GM12874 (cell line): ENCODE measurements around the gene HIVEP1.

Experiments used
- TF ChIP-seq, protein P1 (sequence below): IDR thresholded peaks from 2 replicates; pipeline ENCODE4 v1.5.1; 2011; ENCODE audit warnings: low read depth, mild to moderate bottlenecking, control low read depth, low read length, moderate library complexity; ENCODE audit not compliant: insufficient read depth

HIVEP1 gene

DNA sequence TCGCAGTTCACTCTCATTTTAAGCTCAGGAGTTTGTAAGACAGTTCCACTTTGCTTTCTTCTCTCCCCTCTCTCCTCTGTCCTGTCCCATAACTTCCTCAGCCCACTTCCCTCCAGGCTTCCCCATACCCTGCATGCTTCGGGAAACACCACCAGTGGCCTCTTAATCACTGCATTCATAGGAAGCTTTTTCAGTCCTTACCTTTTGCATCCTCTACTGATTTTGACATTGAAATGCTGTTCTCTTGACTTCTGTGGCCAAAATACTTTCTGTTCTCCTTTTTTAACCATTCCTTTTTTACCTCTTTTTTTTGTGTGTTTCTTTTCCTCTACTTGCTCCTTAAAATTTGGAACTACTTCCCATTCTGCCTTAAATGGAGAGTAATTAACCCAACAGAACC is 69.7 kb downstream of the HIVEP1 start:
- TF ChIP-seq, protein P1, sequence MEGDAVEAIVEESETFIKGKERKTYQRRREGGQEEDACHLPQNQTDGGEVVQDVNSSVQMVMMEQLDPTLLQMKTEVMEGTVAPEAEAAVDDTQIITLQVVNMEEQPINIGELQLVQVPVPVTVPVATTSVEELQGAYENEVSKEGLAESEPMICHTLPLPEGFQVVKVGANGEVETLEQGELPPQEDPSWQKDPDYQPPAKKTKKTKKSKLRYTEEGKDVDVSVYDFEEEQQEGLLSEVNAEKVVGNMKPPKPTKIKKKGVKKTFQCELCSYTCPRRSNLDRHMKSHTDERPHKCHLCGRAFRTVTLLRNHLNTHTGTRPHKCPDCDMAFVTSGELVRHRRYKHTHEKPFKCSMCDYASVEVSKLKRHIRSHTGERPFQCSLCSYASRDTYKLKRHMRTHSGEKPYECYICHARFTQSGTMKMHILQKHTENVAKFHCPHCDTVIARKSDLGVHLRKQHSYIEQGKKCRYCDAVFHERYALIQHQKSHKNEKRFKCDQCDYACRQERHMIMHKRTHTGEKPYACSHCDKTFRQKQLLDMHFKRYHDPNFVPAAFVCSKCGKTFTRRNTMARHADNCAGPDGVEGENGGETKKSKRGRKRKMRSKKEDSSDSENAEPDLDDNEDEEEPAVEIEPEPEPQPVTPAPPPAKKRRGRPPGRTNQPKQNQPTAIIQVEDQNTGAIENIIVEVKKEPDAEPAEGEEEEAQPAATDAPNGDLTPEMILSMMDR: no peak

DNA sequence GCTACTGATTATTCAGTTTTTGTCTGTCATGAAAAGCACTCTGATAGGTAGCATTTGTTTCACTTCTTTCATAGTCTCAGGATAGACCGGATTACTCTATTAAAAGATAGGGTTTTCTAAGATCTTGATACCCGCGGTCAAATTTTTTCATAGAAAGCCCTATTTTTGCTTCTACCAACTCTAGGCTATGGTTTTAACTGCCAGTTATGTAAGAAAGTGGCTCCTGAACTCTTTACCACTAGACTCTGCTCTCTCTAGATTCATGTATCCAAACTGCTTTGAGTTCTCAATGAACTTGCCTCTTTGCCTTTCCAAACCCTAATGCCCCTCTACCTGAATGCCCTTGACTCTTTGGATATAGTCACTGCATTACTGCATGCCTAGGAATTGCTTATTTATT is 70.3 kb downstream of the HIVEP1 start:
- TF ChIP-seq, protein P1: no peak

DNA sequence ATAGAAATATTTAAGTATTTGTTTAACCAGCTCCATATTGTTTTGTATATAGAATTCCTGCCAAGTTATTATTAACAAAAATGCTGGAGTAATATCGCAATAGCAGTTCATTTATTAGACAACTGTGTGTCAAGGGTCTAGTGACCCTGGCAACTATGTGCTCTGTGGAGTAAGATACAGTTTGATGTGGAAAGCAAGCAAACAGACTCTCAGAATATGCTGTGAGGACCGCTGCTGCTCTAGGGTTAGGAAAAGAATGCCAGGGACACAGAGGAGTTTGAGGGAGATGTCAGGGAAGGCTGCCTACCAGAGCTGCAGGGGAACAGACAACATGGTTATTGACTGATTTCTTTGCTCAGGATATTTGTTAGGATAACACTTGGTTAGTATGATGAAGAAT is 71.2 kb downstream of the HIVEP1 start:
- TF ChIP-seq, protein P1: no peak

DNA sequence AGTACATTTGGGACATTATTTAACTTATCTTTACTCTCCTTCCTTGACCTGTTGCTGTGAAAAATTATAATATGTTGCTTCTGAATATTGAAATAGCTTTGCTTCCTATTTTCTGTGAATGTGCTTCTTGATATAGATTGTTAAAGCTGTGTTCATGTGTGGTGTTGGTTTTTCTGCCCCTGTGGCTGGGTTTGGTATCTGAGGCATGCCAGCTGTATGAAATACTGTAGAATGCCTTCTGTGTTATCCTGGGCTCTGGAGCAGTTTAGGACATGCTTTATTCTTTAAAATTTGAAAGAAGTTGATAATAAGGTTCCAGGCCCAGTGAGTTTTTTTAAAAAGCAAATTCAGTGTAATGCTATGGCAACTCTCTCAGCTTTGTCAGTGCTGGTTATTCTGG is 71.7 kb downstream of the HIVEP1 start:
- TF ChIP-seq, protein P1: no peak

DNA sequence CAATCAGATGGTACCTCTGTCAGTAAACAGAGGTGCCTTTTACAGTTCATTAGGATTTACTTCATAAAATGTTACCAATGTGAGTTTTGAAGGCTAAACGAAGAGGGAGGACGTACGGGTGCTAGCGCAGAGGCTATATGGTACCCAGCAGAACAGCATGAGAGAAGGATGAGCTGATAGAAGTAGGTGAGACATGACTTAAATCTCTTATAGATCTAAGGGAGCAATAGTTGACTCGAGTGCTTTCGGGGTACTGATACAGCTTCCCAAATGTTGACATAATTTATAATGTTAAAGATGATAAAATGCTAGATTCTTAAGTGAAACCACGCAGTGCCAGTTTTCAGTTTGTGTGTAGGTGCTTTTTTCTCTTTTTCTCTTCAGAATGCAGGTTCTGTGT is 72.6 kb downstream of the HIVEP1 start:
- TF ChIP-seq, protein P1: no peak

DNA sequence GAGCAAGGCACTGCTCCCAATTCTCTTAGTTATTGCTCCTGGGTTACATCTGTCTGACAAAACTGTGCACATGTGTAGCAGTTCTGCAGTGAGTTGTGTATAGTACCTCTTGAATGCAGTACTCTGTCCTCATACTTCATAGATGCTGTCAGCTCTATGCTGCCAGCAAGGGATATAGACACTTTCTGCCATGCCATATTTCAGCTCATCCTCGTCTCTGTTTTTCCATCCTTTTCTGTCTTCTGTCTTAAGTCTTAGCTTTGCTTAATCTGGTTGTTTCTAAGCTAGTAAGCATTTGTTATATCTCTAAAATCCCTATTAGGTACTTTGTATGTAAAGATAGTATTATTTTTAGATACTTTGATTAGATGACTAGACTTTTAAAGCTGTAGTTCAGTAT is 76.4 kb downstream of the HIVEP1 start:
- TF ChIP-seq, protein P1: no peak

DNA sequence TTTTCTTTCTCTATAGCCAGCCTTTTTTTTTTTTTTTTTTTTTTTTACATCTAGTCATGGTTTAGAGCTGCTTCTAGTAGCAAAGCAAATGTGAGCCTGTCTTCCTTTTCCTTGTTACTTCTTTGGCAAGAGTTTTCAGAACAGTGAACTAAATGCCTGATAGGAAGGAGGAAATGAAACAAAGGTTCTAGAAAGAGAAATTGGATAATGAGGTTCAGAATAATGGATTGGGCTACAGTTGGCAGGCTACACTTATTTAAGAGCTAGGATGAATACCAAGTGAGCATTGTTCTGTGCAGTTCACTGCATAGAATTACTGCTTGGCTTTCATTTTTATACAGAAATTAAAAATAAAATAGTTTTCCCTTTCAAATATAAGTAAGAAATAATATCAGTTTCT is 78.6 kb downstream of the HIVEP1 start:
- TF ChIP-seq, protein P1: no peak

DNA sequence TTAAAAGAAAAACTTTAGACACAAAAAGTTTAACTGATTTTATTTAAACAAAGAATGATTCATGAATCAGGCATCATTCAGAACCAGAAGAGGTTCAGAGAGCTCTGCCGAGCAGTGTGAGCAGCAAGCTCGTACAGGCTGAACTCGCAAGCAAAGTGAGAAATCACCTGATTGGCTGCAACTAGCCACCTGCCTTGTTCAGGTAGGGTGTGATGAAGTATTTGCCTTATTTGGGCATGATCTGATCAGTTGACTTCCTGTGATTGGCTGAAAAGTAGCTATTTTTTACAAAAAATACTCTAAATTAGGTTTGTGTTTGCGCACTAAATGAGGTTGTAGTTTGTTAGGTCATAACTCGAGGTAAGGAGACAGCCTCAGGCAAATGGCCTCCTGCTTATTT is 80.7 kb downstream of the HIVEP1 start:
- TF ChIP-seq, protein P1: no peak
